GM13977 (cell line): Measurements from ENCODE around the gene TBRG4.
"Not testable (repeated sequence)": the region's sequence is repeated elsewhere in the genome, so short reads cannot be mapped to it uniquely, and the experiment has no call there.

ENCODE experiments used
- DNase-seq: peaks from one replicate; pipeline ENCODE4 v3.0.0; 2012; ENCODE audit warnings: low spot score
- CTCF ChIP-seq: IDR thresholded peaks from 2 replicates; pipeline ENCODE4 v1.5.1; 2012; ENCODE audit warnings: mild to moderate bottlenecking, control low read depth; ENCODE audit not compliant: insufficient read depth; ENCODE audit errors: extremely low read depth, missing control alignments
- in situ Hi-C: fragments of 300-500 bp; cut with MboI; formaldehyde crosslinking; loops from one replicate; pipeline ENCODE4 v1.12.0; 2022; ENCODE audit warnings: low sequenced_read_pairs, low pct_unique_long_range_greater_than_20kb, mixed read lengths, inconsistent platforms; ENCODE audit not compliant: unreplicated experiment

The TBRG4 gene

DNA sequence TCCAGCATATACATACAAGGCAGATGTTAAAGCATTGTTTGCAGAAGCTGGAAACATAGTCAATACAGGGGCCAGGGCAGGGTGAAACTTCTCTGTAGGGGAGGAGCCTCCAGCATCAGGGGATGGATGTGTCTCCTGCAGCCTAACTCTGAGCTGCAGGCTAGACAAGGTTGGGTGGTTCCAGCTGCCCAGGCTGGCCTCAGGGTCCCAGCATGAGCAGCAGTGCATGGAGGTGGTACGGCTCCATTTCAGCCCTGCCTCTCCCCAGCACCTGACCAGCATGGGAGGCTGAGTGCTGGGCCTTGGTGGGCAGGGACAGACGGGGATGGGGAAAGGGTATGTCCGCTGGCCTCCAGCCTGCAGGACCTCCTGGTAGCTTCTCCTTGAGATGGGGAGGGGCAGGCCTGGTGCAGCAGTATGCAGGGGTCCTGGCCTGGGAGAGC is 7.4 kb upstream of the TBRG4 start:
- TF ChIP-seq CTCF = no peak
- in situ Hi-C loops = no loop called here
- no peak for DNase-seq

- DNase-seq = no peak
- in situ Hi-C loops = no loop called here
- no peak for TF ChIP-seq CTCF
Measured at GRCh38 chr7:45118292-45118691, 6.8 kb upstream of the TBRG4 start.

DNA sequence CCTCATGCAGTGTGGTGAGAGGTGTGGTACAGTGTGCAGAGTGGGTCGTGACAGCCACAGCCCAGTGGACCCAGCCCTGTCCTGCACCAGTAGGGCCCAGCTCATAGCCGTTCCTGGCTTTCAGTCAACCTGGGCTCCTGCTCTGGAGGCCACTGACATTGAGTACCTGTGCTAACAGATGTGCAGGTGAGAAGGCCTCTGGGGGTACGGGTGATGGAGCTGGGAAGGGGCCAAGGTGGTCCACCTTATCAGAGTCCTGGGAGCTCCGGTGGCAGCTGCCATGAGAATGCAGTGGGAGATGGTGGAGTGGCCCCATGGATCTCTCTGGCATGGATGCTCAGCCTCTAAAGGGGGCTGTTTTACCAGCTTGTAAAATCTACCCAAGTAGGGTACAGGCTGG is 6.1 kb upstream of the TBRG4 start:
- no peak for DNase-seq
- no peak for TF ChIP-seq CTCF
- in situ Hi-C loops = no loop called here

DNA sequence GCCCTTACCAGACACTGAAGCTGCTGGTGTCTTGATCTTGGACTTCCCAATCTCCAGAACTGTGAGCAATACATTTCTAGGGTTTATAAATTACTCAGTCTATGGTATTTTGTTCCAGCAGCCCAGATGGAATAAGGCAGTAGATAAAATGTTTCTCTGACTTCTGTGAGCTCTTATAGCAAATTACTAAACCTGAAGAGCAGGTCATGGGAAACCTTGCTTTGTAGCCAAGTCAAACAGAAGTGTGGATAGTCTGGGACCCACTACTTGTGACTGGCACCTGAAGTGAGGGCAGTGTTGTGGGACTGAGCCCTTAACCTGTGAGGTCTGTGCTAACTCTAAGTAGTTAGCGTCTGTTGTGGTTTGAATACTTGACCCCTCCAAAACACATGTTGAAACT is 4.6 kb upstream of the TBRG4 start:
- no peak for TF ChIP-seq CTCF
- DNase-seq = no peak
- in situ Hi-C loops = no loop called here

GRCh38 chr7:45114926-45115325 is 3.4 kb upstream of the TBRG4 start:
- in situ Hi-C loops = no loop called here
- no peak for TF ChIP-seq CTCF
- no peak for DNase-seq

DNA sequence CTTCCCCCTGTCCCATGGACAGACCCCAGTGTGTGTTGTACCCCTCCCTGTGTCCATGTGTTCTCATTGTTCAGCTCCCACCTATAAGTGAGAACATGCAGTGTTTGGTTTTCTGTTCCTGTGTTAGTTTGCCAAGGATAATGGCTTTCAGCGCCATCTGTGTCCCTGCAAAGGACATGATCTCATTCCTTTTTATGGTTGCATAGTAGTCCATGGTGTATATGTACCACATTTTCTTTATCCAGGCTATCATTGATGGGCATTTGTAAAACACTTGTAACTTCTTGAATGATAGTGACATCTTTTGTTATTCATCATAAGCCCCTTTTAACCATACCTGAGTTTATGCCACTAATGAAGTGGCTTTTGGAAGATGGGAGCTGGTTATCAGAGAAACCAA is 2.8 kb upstream of the TBRG4 start:
- in situ Hi-C loops, DNase-seq: not testable (repeated sequence)

DNA sequence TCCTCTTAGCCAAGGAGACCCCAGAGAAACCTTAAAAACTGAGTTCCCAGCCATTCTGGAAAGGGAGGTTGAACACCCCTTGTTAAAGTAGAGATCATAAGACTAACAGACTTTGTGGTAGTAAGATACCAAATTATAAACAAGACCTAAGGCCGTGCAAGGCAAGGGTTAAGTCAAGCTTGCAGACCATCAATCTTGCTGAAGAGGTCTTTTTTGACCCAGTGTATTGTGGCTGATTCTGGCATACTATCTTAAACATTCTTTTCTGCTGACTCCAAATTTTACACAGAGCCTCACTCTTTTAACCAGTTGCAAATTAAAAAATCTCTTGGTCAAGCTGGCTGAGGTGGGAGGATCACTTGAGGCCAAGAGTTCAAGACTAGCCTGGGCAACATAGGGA is 1.2 kb upstream of the TBRG4 start:
- no peak for DNase-seq
- no peak for TF ChIP-seq CTCF
- in situ Hi-C loops = no loop called here

DNA sequence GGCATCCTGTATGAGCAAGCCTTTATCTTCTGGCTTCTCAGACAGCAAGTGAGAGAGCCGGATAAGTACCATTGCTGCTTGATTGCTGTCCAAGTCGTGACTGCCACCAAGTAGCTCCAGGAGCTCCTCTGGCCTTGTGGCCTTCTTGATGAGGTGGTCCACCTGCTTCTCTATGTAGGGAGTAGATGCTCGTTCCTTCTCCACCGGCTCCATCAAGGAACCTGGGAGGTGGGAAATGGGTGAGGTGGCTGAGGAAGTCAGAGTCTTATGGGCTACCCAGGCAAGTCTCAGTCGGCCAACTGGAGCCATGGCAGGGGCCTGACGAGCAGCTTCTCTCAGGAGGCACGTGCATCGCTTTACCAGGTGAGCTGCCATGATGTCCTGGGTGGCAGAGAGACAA is 2.6 kb downstream of the TBRG4 start:
- no peak for DNase-seq
- no peak for TF ChIP-seq CTCF
- in situ Hi-C loops = no loop called here
